NCI-H2227 (cell line): ENCODE data around the gene KLHDC3.
"Not testable (repeated sequence)": the region's sequence is repeated elsewhere in the genome, so short reads cannot be mapped to it uniquely, and the experiment has no call there.

Experiments used
- DNase-seq: peaks from one replicate; lab custom pipeline; 2025; ENCODE audit not compliant: unreplicated experiment; lab: John Stamatoyannopoulos, UW

Gene KLHDC3

DNA sequence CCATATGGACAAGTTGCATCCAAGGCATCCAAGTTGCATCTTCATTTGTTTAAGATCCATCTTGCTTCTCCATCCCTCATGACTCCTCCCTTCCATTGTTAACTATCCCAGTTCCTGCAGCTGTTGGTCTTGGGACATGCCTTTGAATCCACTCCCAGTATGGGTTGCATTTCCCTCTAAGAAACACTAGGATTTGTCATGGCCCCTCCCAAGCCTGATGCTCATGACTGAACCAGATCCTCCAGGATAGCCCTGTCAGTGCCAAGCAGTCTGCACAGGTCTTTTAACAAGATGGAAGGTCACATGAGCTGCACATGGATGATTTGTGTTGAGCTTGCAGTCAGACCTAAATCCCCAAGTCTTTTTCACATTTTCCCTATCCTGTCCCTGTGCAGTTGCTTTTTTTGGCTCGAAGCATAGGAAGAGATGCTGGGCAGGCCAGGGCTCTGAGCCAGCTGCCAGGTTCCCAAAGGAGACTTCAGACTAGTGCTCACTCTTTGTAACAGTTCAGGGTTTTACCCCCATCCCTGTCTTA lies 25.5 kb upstream of the KLHDC3 start:
- no peak for DNase-seq

- DNase-seq: no peak
Measured at GRCh38 chr6:42989923-42990322, 24.1 kb upstream of the KLHDC3 start.

GRCh38 chr6:42993445-42993844 lies 20.6 kb upstream of the KLHDC3 start:
- no peak for DNase-seq

DNA sequence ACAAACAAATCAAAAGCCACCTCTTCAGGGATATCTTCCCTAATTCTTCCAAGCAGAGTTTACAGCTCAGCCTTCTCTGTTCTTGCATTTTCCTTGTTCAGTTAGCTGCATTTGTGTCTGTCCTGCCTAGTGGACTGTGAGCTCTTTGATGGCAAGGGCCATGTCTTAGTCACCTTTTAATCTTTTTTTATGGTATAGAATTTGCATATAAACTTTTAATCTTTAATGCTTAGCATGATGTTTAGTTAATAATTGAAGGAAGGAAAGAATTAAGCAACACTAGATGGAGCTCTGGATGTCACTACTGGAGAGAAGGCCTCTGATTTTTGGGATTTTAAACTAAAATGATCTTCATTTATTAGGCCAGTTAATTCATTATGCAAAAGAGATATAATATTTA lies 17.5 kb upstream of the KLHDC3 start:
- DNase-seq: no peak

DNA sequence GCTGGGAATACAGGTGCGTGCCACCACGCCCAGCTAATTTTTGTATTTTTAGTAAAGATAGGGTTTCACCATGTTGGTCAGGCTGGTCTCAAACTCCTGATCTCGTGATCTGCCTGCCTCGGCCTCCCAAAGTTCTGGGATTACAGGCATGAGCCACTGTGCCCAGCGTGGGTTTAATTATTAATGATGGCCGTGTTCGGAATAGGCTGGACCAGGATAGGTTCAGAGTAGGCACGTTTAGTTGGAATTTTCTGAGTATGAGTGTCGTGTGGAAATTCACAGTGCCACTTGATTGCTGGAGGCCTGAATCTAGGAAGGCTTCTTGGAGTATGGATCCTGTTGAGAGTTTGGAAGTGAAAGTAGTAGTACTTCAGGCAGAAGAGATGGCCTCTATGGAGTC lies 15.8 kb upstream of the KLHDC3 start:
- DNase-seq: not testable (repeated sequence)

- DNase-seq: no peak
Measured at GRCh38 chr6:43001843-43002242, 12.2 kb upstream of the KLHDC3 start.

- no peak for DNase-seq
Measured at GRCh38 chr6:43005844-43006243, 8.2 kb upstream of the KLHDC3 start.

DNA sequence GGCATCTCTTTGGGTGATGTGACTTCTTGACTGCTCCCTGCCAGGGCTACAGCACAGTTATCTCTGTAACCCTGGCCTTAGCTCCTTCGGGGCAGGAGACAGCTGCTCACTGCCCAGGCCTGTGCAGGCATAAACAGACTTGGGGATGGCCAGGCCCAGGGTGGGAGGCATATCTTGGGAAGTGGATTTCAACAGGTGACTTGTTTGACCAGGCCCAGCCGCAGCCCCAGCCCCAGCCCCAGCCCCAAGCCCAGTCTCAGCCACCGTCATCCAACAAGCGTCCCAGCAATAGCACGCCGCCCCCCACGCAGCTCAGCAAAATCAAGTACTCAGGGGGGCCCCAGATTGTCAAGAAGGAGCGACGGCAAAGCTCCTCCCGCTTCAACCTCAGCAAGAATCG lies 7.8 kb upstream of the KLHDC3 start:
- DNase-seq: no peak

DNA sequence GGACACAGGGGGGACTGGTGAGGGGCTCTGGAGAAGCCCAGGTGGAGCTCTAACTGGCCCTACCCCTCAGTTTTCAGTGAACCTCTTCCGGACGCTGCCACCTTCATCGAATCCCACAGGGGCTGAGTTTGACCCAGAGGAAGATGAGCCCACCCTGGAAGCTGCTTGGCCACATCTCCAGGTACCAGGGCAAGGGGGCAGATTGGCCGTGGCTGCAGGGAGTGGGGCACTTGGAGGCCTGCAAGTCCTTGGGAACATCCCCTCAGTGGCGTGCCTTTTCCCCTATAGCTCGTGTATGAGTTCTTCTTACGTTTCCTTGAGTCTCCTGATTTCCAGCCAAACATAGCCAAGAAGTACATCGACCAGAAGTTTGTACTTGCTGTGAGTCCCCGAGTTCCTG lies 6.9 kb upstream of the KLHDC3 start:
- no peak for DNase-seq

GRCh38 chr6:43009124-43009523 lies 4.9 kb upstream of the KLHDC3 start:
- peak; percentile 33 for DNase-seq

- DNase-seq: no peak
Measured at GRCh38 chr6:43011207-43011606, 2.8 kb upstream of the KLHDC3 start.

DNA sequence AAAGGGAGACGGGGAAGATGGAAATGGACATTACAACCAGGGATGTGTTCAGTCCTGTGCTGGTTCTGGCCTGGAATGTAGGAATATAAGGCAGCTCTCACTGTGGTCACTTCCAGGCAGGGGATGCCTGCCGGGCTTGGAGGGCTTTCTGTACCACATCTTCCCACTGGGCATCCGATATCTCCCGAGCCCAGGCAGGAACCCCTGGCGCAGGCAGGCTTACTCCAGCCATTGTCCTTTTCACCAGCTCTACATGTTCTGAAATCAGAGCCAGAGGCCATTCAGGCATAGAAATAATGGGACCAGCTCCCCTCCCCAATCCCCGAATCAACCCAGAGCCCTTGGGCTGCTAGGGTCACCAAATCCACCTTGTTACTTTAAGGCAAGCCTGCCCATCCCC lies 1.7 kb upstream of the KLHDC3 start:
- no peak for DNase-seq

DNA sequence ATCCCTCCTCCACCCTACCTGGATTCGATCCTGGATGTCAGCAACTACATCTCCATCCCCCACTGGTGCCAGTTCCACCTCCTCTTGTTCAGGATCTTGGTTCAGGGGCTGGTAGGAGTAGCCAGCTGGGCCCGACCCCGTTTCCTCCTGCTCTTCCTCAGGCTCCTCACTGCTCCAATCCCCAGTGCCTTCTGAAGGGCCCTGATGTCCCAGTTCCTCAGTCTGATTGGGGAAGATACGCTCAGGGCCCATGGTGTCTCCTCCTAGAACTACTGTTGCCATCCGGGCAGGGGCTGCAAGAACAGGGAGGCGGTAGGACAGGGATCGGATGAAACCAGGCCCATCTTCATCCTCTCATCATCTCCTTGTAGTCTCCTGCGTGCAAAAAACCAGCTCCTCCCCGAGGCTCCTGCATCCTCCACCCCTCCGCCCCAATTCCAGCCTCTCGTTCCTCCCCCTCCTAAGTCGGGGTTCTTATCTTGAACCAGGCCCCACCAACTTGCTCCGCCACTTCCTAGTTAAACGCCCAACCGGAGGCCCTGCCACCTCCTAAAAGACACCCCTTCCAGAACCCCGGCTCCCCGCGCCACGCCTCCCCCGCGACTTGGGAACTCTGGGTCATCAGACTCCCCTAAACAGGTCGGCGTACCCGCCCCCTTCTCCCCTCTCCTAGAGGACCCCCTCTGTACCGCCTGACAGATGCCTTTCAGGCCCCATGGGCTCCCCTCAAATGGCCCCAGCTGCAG lies 779 bp upstream of the KLHDC3 start:
- DNase-seq: no peak

- DNase-seq: peak; percentile 42
Measured at GRCh38 chr6:43014434-43014909, 423 bp downstream of the KLHDC3 start.

DNA sequence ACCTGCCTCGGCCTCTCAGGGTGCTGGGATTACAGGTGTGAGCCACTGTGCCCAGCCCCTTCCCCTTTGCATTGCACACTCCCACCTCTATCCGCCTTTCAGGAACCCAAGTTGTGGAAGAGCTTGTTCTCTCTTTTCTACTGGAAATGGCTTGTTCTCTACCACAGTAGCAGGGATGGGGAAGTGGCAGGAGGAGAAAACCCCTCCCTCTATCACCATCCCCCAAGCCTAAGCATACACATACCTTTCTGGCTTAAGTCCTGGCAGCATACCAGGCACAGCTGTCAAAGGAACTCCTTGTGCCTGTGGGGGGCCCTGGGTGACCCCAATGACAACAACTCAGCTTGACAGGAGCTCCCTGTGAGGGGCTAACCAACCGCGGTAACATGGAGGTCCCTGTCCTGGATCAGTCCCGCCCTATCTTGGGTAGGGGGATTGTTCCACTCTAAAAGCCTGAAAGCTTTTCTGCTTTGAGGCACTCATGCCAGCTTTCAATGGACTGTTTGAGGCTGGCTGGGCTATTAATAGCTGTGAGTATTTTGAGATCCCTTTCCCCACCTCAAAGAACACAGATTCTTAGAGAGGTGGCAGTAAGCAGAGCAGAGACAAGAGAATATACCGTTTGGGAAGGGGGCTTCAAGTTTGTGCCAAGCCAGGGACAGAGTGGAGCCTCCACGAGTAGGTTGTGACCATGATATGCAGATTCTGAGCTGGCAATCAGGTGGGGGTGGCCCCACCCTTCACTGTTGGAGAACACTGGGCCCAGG lies 2.3 kb downstream of the KLHDC3 start:
- DNase-seq: no peak

- no peak for DNase-seq
Measured at GRCh38 chr6:43016943-43017334, 2.9 kb downstream of the KLHDC3 start.

DNA sequence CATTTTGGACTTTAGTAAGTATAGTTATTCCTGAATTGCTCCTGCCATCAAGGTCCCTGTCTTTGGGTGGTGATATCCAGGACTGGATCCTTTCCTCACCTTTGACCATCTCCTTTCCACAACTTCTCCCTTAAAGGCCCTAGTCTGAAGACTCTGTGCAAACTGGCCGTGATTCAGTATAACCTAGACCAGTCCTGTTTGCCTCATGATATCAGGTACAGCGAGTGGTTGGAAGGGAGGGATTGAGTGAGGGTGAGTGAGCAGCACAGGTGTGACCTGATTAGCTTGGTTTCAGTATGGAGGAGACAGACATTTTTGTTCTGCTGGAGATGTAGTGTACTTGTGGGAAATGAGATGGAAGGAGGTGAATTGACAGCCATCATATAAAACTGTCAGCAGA lies 5.1 kb downstream of the KLHDC3 start:
- DNase-seq: no peak

- DNase-seq: no peak
Measured at GRCh38 chr6:43020052-43020705, 6.1 kb downstream of the KLHDC3 start.

DNA sequence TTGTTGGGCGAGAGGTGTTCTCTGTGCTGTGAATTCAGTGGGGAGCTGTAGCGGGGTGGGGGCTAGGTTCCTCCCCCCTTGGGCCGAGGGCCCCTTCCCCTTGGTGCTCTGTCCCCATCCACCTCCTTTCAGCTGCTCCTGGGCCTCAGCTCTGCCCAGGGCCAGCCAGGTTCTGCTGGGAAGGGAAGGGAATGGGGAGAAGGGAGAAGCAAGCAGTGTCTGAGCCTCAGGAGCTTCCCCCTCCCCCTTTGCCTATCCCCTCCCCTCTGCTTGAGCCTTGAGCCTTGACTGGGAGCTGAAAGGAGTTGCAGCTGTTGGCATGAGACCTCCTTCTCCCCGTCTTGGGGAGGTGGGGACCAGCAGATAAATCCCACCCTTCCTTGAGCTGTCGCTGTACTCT lies 6.8 kb downstream of the KLHDC3 start:
- peak; percentile 45 for DNase-seq

GRCh38 chr6:43021270-43022047 lies 7.4 kb downstream of the KLHDC3 start, which contains the start of gene RRP36:
RRP36 (plus strand) TSS chr6:43021623; CDS start chr6:43021655, 32 bp downstream.
- peak; percentile 84 for DNase-seq

- no peak for DNase-seq
Measured at GRCh38 chr6:43024436-43024835, 10.4 kb downstream of the KLHDC3 start.
